Renal cortex interstitium (tissue), 11 donors: ENCODE data around the gene AGPS. TPM values are rescaled to one million over a fixed set of nuclear protein-coding genes. Genes with fewer than 3 reads are reported as not detected.

Experiments used
- DNase-seq, 11 donors: peaks; one replicate each; pipeline ENCODE4 v3.0.0-alpha.2; 2013; ENCODE audit warnings: low read depth in 9 of 11, low spot score in 4 of 11; ENCODE audit errors: extremely low read depth in 1 of 11
- polyA plus RNA-seq, 3 donors: library from polyadenylated mRNA; unstranded; fragments of 120-200 nt; gene quantifications; one replicate each; pipeline ENCODE4 v1.2.1, GENCODE V29; 2013; ENCODE audit not compliant: insufficient read length in 3 of 3

AGPS gene
- polyA plus RNA-seq, 3 donors: 43.7 to 50.5 (median 45.2) TPM

DNA sequence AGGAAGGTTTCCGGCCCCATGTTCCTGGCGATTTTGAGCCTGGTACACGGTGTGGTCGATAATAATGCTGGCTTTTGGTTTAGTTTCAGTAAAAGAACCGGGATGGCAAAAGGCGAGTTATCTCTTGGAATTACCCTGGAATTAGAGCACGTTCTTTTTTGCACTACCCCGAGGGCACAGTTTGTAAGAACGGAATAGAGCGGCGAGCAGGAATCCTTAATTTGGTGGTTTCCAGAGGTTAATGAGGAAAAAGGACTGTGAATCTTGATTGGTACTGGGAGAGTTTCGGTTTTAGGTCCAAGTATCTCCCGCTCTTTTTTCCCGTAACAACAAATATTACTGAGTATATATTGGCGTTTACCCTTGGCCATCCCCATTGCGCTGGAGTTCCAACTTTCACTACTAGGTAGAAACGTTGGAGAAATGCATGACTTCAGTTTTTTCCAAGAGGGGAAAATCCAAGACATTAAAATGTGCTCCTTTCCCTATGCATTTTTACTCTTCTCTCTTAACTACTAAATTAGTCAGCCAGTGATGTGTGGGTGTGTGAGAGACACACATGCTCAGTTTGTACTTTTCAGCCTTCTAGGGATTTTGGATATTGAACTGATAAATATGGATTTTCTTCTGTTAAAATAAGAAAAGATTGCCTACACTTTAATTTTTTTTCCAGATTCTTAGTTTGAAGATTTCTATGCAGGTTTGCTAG lies 160.8 kb downstream of the AGPS start:
- peak in 1 of 11 donors; percentile 29 for DNase-seq

DNA sequence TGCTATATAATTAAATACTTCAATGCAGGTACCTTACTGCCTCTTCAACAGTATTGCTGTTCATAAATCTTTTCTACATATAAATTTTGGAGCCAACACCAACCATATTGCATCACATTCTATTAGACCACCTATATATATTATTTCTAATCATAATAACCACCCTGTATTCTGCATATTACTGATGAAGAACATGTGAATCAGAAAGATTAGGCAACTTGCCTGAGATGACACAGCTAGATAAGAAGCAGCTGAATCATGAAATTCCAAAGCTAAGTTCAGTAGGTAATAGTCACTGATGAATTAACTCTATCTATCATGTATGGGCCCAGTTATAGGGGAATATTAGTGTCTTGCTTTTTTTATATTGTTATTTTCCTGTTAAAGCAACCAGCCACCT lies 161.8 kb downstream of the AGPS start:
- DNase-seq: no peak

DNA sequence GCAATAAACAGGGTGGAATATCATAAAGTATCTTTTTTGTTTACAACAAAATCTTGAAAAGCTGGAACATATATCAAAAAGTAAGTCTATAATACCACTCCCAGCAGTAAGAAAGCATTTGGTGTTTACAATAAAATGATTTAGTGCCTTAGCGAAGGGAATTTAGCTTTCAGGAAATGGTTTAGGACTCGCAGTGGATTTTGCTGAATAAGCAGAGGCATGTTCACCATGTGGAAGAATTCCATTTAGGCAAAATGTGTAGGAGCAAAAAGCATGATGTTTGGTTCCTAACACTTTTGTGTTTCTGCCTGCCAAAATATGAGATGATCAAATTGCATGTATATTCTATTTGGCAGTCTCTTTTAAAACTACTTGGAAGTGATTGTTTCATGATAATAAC lies 163.6 kb downstream of the AGPS start:
- DNase-seq: peak in 8 of 11 donors; percentile 35 to 75 (median 58)

DNA sequence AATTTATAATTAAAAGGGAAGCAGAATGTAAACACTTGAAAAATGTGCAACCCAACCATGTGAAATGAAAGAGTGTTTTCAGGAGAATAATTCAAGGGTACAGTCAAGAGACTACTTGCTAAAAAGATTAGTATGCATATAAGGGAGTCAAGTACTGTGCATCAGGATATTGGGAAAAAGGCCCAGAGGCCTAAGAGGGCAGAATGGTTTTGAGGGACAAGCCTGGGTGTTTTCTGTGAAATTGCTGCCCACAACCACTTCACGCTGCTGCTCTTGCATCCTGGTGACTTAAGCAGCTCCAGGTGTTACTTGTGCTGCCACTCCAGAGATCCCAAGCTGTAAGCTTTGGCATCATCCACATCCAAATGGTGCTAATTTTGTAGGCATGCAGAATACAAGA lies 165.2 kb downstream of the AGPS start:
- no peak for DNase-seq

DNA sequence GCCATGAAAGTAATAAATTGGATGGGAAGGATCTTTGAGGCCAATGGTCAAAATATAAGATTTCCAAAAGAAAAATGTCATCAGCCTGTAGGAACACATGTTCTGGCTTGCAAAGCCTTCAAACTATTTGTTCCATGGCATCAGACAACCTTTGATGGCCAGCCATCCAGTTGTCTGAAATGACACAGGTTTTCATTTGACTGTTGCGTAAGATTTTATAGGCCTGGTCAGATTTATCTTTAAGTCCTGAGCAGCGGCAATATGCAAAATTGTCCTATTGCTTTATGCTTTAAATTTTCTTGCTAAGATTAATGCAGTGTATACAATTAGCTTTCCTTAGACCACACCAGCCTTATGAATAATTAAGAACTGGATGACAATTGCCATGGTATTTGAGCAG lies 167.1 kb downstream of the AGPS start:
- DNase-seq: no peak

DNA sequence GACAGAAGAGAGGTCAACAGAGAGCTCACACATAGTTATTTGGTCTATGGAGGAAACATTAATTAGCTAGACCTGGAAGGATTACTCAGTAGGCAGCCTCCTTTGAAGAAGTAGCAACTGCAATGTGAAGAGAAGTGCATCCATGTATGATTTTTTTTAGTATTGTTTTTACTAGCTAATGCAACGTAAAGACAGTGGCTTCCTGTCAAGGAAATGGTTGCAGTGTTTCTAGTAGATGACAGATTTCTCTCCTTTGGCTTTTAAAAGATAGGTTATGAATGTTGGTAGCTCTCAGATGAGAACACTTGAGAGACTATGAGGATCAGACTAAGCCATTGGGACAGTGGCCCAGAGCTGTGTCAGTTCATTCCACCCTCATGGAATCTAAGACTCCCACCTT lies 175.8 kb downstream of the AGPS start:
- no peak for DNase-seq

DNA sequence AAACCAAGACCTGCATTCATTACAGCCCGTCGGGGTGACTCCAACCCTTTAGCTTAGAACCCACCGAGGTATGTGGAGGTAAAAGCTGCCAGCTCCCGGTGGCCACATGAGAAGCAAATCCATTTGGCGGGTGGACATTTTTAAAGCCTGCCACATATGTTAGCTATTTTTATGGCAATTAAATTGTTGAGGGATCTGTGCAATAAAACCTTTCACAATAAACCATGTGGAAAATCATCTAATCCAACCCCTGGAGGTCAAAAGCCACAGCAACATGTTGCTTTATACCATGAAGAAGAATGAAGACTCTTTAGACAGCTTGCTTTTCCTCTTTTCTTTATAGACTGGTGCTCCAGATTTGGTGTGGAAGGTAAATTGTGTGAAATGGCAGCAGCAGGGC lies 176.3 kb downstream of the AGPS start:
- DNase-seq: no peak

DNA sequence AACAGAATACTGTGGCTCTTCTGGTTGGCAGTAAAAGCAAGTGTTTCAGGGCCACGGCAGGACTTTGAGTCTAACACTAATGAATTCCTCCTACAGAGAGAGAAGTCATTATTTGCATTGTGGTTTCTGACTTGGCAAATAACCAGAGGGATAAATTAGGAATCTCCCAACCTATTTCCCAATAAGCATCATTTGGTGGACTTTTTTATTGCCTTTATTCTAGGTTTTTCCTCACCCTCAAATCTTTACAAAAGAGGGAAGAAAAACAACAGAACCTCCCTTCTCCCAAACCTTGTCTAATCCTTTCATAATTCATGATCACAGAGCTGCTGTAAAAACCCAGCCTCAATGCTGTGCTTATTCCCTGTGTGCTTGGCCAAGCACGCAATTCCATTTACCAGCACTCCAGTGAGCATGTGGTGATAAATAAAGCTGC lies 179.7 kb downstream of the AGPS start:
- DNase-seq: no peak

DNA sequence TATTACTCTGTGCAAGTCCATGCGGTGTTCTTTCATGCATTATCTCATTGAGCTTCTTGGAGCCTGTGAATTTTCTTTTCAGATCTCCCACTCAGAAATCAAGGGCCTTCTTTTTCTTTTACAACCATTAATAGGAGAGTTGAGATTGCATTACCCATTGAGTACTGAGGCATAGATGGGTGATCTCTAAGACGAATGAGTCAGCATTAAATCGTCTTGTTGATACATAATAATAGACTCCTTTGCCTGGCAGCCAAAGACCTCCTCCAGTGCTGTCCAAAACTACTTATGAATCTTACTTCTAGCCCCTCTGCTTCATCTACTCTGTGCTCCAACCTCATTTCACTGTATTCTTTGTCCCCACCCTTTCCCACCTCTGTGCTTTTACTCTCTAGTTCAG lies 180.5 kb downstream of the AGPS start:
- DNase-seq: no peak

DNA sequence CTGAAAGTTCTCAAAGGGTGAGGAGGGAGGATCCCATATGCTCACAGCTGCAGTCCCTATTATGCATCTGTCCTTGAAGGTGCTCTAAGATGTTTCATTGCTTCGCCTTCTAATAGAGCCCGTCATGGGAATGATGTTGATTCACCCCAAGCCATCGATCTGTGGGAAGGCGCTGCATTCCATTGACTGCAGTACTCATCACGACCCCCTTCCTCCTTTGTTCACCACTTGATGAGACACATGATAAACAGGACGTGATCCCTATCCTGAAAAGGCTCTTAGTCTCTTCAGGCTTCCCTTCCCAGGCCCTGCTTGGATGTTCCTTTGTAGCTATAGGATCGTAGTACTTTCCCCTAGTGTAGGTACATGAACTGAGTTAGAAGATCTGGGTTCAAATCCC lies 181.8 kb downstream of the AGPS start:
- no peak for DNase-seq

DNA sequence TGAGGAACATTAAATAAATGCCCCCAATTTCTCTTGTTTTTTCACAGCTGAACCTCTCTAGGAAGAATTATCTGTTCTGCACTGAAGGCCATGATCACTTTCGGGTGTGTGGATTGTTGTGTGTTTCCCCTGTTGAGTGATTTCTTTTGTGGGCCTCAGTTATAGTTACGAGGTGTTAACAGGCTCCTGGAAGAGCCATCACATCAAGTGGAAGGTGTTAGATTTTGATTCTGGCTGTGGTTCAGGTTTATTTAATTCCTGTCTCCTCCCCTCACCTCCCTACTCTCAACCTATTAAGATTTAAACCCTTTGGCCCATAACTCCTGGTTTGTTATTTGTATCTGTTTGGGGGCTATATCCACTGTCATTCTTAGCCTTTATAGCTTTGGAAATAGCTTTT lies 182.8 kb downstream of the AGPS start:
- DNase-seq: no peak

DNA sequence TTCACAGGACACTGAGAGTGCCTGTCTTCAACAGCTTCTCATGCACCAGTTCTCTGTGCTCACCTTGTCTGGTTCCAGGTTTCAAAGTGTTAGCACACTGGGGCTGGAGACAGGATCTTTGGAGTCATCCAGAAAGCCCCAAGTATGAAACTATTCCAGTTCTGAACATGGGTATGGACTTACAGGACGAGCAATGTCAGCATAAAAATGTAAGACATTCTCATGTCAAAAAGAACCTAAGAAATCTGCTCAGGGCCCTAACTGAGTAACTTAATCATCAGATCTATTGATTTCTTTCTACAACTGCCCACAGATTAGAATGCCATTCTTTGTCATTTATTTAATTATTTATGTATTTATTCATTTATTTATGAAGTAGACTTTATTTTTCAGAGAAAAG lies 184.5 kb downstream of the AGPS start:
- DNase-seq: no peak

DNA sequence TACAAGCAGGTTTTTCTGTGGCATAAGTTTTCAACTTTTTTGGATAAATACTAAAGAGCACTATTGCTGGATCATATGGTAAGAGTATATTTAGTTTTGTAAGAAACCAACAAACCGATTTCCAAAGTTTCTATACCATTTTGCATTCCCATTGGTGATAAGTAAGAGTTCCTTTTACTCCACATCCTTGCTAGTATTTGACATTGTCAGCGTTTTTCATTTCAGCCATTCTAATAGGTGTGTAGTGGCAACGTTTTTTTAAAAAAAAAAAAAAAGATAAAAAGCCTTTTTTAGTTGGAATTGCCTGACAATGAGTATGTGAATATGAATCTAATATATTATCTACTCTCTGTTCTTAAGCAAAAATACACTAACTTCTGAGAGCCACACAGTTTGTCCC lies 185.9 kb downstream of the AGPS start:
- DNase-seq: no peak

DNA sequence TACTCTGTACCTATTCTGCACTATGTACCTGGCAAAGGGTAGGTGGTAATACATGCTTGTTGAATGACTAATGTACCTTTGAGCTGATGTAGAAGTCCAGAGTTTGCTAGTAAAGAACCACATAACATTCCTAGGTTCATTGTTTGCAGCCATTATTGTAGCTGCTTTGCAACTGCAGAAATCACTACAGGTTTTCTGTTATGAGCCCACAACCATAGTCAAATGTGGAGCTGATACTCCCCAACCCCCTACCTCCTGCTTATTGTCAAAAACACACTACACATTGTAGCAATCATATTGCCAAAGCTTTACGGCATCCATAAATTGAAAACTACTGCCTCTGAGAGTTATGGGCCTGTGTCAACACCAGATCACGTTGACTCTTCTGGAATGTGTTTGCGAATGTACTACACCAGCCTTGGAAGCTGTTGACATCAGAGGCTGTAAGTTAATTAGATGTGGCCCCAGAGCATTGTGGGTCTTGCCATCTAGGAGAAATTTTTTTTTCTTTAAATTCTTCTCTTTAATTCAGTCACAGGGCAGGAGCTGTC lies 187.0 kb downstream of the AGPS start:
- no peak for DNase-seq

DNA sequence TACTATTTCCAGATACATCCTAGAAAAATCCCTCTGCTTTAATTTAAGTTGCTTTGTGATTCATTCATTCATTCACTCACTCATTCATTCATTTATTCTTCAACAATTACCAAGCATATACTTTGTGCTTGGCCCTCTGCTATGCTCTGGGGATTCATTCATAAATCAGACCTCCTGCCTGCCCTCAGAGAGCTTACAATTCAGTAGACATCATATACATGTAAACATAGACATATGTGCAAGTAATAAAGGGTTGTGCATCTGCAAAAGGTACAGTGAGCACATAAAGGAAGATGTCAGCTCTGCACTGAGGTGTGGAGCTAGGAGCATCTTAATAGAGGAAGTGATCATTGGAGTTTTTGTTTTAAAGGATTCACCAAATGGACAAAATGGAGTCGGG lies 189.4 kb downstream of the AGPS start:
- no peak for DNase-seq

DNA sequence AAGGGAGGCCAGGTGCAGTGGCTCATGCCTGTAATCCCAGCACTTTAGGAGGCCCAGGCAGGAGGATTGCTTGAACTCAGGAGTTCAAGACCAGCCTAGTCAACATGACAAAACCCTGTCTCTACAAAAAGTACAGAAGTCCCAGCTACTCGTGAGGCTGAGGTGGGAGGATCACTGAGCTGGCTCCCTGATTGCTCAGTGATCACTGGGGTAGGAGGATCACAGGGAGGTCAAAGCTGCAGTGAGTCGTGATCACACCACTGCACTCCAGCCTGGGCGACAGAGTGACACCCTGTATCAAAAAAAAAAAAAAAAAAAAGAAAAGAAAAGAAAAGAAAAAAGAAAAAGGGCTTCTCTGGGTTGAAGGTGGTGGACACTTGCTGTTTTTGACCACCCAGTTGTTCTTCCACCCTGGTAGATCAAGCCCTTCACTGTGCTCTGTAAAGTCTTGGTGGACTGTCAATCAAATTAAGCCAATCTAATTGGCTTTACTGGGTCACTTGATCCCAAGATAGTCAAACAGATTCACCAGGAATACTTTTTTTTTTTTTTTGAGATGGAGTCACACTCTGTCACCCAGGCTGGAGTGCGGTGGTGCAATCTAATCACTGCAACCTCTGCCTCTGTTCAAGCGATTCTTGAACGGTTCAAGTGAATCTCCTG lies 191.6 kb downstream of the AGPS start:
- no peak for DNase-seq

DNA sequence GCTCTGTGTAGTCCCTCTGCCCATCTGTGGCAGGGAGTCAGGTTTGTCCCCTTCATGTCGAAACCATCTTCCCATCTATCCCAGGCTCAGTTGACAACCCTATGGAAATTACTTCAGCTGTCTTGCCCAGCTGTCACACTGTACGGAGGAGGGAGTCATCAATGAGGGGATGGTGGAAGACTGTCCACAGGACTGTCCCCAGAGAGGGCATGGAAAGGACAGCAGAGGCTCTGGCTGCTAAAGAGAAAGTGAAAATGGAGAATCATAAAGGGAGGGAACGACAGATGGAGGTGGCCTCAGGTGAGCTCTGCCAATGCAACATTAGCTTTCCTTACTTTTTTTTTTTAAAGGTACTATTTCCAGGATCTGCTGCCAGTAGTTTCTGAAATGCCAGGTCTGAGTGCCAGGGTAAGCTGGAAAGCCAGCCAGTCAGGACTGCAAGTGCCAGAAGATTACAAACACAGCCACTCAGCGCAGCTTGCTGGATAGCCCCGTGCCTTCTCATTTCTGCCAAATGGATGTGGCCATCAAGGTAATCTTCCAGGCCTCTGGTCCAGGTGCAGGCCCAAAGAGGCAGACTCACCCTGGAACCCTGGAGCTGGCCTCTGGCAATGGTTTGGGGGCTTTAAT lies 192.8 kb downstream of the AGPS start:
- DNase-seq: no peak

DNA sequence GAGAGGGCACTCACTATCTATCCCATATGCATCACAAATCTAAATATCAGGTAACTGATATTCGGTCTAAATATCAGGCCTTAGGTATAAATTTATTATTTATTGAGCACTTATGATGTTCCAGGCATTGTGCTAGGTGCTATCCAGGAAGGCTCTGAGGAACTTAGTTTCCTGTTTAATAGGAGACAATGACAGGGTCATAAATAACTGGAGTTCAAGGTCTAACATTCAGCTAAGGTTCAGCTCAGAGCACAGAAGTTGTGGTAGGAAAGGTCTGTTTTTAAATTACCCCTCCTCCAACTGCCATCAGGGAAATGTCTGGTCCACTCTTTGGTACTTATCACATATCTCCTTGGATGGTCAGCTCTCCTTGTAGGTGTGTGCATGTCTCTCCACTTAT lies 193.6 kb downstream of the AGPS start:
- DNase-seq: no peak

DNA sequence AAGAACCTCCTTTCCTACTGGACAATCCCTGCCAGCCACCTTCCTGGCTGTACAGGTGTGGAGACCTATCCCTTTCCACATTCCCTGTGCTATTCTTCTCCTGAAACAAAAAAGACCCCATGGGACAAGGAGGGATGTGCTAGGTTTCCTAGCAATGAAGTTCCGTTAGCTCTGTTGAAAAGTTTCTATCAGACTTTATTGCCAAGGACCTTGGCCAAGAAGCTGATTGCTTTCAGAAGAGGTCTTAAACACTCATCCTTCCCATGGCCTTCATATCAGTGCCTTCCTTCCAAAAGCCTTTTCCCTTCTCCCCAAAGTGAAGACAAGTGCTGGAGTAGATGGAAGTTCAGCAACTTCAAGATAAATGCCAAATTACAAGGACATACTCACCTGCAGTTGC lies 194.8 kb downstream of the AGPS start:
- no peak for DNase-seq

DNA sequence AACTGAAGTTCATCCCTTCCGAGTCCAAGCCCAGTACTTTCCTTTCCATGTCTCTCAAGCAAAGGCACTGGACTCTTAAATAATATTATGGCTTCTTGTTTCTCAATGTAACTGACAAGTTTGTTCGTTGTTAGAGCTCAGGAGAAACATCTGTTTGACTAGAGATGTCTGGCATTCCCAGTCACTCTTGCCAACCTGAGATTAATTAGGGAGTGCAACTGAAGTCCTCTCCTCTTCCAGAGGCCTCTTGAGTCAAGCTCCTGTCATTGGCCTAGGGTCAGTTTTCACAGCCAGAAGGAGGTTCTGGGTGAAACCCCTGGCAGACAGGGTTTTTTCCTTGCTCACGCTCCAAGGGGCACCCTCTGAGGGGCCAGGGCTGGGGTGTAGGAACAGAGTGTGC lies 196.1 kb downstream of the AGPS start:
- no peak for DNase-seq
